Parietal lobe (tissue), 1 donor: ENCODE results near the gene ATP4A. TPM values are rescaled to one million over a fixed set of nuclear protein-coding genes. Genes with fewer than 3 reads are reported as not detected.

Experiments
- total RNA-seq: library from RNA; depleted of rRNA; stranded (reverse); fragments of >200 nt; gene quantifications from one replicate; pipeline ENCODE4 v1.2.3, GENCODE V29; 2014

Gene ATP4A
- total RNA-seq = not detected

DNA sequence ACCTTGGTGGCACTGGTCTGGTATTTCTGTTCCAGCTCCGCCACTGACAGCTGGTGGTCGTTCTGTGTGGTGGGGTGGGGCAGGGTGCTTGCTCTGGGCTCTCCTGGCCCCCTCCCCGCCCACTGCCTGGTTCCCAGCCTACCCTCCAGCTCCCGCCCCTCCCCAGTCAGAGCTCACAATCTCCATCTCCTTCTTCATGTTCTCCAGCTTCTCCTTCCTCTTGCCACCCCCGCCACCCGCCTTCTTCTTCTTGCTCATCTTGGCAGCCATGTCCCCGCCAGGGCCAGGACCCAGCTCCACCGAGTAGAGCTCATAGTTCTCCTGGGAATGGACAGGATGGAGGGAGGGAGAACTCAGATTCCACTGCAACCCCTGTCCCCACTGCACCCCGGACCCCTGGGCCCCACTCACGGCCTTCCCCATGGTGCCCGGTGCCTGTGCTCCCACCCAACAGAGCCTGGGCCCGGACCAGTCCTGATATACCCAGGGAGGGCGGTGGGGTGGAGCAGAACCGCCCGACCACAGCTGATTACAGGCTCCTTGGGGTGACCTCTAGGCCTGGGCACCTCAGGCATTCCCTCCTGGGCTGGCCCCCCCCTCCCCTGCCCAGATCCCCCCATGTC, at the start of gene ATP4A:
TSS of gene ATP4A (minus strand) at position 452 of the 623 bp plus-strand sequence. CDS start at position 423, 29 bp downstream.

DNA sequence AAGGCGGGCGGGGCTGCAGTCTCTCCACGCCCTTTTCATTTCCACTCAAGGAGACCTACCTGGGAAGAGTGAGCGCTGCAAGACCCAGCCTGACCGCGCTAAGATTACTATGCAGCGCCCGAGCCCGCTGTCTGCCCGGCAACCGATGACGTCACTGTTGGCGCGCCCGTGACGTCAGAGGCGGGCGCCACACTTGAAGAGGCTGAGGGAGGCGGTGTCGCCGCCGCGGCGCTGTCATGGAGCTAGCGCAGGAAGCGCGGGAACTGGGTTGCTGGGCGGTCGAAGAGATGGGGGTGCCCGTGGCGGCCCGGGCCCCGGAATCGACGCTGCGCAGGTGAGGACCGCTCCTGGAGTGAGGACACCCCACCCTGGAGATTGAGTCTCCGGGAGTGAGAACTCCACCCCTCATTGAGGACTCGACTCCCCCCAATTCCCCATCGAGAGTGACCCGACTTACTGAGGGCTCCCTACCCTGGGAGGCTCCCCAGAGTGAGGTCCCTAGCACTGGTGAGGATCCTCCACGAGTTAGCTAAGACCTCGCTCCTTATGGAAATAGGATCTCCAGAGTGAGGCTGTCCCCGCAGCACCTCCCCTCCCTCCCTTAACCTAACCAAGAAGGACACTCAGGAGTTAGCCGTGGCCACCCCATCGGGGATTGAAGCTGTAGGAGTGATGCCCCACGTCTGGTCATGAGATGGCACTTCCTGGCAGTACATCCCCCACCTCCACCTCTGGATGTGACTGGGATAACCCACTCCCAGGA, 49.3 kb upstream of the ATP4A start, which contains the start of gene HAUS5:
TSS of gene HAUS5 (plus strand) at position 177 of the 763 bp plus-strand sequence. CDS start at position 237, 60 bp downstream.

DNA sequence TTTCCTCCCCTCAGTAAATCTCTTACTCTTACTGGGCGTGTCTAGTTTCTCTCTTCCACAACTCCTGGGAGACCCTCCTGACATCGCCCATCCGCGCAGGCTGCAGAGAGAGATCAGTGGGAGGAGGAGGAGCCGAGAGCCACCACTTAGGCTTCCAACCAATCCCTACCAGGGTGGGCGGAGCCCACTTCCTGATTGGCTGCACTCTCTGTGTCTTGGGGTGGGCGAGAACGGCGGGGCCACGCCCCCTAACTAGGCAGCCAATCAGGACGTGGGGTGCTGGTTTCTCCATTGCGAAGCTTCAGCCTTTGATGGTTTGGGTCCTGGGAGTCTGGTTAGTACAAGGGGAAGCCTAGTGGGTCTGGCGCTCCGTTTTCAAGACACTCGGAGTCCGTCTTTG, 22.4 kb upstream of the ATP4A start, which contains the start of gene PMIS2:
TSS of gene PMIS2 (plus strand) at position 326 of the 400 bp plus-strand sequence. CDS start 87 bp downstream, outside the sequence.

DNA sequence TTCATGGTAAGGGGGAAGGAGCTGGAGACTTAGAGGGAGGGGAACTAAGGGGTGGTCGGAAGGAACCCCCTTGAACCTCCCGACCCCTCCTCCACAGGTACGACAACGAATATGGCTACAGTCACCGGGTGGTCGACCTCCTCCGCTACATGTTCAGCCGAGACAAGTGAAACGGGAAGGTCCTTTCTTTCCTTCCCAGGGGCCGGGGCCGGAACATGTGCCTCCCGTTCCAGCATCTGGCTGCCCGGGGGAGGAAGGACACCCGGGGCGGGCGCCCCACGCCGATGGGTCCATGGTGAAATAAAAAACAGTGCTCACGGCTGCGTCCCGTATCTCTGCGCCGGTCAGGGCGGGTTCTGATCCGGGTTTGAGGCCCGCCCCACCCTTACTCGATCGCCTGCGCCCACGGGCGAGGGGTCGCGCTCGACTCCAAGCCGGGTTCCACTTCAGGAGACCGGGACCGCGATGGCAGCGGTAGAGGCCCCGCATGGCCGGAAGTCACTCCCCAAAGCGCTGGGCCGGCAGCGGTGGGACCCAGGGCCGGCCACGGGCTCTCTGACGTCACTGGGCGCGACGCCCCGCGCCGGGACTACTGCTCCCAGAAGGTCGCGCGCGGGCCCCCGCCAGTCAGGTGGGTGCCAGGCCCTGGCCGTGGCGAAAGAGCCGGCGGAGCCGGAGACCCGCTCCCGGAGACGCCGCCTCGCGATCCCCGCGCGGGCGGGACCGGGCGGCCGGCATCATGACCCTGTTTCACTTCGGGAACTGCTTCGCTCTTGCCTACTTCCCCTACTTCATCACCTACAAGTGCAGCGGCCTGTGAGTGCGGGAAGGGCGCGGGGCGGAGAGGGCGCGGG, 18.2 kb downstream of the ATP4A start, which contains the start of gene TMEM147:
TSS of gene TMEM147 (plus strand) at position 626 of the 854 bp plus-strand sequence. CDS start at position 740, 114 bp downstream.

DNA sequence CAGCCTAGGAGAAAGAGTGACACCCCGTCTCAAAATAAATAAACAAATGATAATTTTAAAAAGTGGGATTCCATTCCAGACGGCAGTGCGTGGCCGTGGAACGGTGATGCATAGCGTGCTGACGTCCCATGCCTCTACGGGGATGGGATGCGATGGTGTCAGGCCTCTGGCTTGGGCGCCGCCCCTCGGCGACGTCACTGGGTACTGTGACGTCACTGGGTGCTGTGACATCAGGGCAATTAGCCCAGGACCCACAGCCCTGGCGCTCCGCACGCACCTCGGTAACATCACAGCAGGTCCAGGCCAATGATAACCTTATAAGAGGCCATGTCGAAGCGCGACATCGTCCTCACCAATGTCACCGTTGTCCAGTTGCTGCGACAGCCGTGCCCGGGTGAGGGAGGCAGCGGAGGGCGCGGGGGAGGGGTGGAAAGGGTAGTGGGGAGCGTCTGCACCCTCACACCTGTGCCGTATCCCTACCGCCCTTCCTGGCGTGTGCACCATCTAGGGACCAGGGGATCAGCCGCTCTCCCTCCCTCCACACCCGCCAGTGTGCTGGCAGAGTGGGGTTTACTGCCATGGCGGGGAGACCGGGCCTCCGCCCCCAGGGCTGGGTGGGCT, 30.1 kb downstream of the ATP4A start, which contains the start of gene GAPDHS:
TSS of gene GAPDHS (plus strand) at position 256 of the 621 bp plus-strand sequence. CDS start at position 328, 72 bp downstream.

DNA sequence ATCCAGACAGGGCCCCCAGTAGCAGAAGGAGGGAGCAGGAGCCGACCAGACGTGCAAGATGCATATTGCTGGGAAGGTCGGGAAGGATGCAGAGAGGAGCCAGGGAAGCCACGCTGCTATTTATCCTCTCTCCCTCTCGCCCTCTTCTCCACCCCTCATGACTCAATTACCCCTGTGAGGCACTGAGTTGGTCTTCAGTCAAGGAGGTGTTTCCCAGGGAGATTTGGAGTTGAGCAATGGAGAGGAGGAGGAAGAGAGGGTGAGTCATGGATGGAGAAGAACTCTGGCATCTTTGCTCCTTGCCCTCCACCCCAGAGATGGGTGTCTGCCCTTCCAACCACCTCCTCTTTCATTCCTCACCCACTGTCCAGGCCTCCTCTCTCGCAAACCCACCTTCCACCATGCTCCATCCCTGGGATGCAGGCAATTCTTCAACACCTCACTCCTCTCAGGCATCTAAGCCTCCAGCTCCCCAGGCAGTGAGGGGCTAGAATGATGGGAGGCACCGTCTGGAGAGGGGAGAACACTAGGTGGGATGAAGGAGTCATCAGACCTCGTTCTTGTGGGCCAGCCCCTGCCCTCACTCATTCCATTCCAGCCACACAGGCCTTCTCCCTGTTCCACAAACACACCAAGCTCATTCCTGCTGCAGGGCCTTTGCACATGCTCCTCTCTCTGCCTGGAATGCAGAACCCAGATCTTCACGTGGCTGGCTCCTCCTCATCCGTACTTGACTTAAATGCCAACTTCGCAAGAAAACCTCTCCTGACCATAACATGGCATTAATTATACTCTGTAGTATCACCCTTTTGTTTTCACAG, 35.0 kb downstream of the ATP4A start, which contains the start of gene SBSN:
TSS of gene SBSN (minus strand) at position 94 of the 821 bp plus-strand sequence. CDS start at position 64, 30 bp downstream.

DNA sequence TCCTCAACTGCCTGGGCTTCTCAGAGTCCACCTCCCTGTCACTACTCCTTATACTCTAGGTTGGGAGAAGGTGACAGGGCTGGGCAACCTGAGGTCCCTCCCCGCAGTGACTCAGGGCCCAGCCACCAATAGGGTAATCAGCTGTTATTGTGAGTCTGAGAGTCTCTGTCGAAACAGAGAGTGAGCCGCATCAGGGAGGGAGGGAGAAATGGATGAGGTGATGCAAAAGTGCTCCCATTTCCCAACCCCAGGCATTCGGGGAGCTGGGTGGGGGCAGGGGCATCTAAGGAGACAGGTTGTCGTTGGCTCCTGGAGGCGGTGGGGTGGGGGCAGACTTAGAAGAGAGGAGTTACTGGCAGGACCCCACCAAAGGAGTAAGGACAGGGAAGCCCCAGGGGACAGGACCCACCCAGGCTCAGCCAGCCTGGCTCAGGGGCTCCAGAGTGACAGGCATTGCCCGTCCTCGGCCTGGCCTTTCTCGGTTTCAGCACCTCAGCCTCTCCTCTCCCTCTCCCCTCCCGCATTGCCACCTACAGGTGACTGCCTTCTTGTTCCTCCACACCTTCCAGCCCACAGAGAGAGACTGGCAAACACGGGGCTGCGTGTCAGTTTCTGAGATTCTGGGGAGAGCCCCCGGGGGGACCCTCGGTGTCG, 49.7 kb downstream of the ATP4A start, which contains the start of gene DMKN:
TSS of gene DMKN (minus strand) at position 22 of the 654 bp plus-strand sequence. CDS start 174 bp downstream, outside the sequence.

Other genes with a start within 250 kb of the ATP4A start
- not detected for gene CD22, start 234.5 kb downstream of the ATP4A start, total RNA-seq
- not detected for gene FFAR1, start 215.8 kb downstream of the ATP4A start, total RNA-seq
- not detected for gene FFAR3, start 205.2 kb downstream of the ATP4A start, total RNA-seq
- gene GPR42, start 192.6 kb downstream of the ATP4A start, total RNA-seq = not detected
- gene FFAR2, start 115.4 kb downstream of the ATP4A start, total RNA-seq = not detected
- not detected for gene KRTDAP, start 73.2 kb downstream of the ATP4A start, total RNA-seq
- gene DMKN, start 50.0 kb downstream of the ATP4A start, total RNA-seq = not detected
- gene SBSN, start 35.3 kb downstream of the ATP4A start, total RNA-seq = not detected
- not detected for gene GAPDHS, start 30.2 kb downstream of the ATP4A start, total RNA-seq
- 39.8 TPM for gene TMEM147, start 18.0 kb downstream of the ATP4A start, total RNA-seq
- not detected for gene PMIS2, start 22.5 kb upstream of the ATP4A start, total RNA-seq
- 7.5 TPM for gene HAUS5, start 49.1 kb upstream of the ATP4A start, total RNA-seq
- gene RBM42, start 65.4 kb upstream of the ATP4A start, total RNA-seq = 18.8 TPM
- 0.94 TPM for gene ETV2, start 78.1 kb upstream of the ATP4A start, total RNA-seq
- 115 TPM for gene COX6B1, start 84.7 kb upstream of the ATP4A start, total RNA-seq
- gene UPK1A, start 102.9 kb upstream of the ATP4A start, total RNA-seq = not detected
- gene ZBTB32, start 140.9 kb upstream of the ATP4A start, total RNA-seq = not detected
- gene KMT2B, start 154.3 kb upstream of the ATP4A start, total RNA-seq = 11.6 TPM
- gene IGFLR1, start 178.8 kb upstream of the ATP4A start, total RNA-seq = 0.94 TPM
- gene U2AF1L4, start 181.8 kb upstream of the ATP4A start, total RNA-seq = 5.3 TPM
- gene PSENEN, start 182.0 kb upstream of the ATP4A start, total RNA-seq = 8.8 TPM
- gene LIN37, start 184.9 kb upstream of the ATP4A start, total RNA-seq = 16.9 TPM
- not detected for gene HSPB6, start 193.4 kb upstream of the ATP4A start, total RNA-seq
- gene PROSER3, start 194.5 kb upstream of the ATP4A start, total RNA-seq = 5.9 TPM
- gene ARHGAP33, start 211.9 kb upstream of the ATP4A start, total RNA-seq = 123 TPM
- not detected for gene PRODH2, start 249.2 kb upstream of the ATP4A start, total RNA-seq